ENCODE data around the gene PLEKHB2.
"Not testable (repeated sequence)": the region's sequence is repeated elsewhere in the genome, so short reads cannot be mapped to it uniquely, and the experiment has no call there.

The PLEKHB2 gene

GRCh38 chr2:131143803-131144202 lies 38.7 kb downstream of the PLEKHB2 start:
- no peak for DNase-seq (ENCODE audit: low read depth in 2 of 2)

- DNase-seq (ENCODE audit: low read depth in 2 of 2) = no peak
These were observed 39.9 kb downstream of the PLEKHB2 start for GRCh38 chr2:131145040-131145439.

DNA sequence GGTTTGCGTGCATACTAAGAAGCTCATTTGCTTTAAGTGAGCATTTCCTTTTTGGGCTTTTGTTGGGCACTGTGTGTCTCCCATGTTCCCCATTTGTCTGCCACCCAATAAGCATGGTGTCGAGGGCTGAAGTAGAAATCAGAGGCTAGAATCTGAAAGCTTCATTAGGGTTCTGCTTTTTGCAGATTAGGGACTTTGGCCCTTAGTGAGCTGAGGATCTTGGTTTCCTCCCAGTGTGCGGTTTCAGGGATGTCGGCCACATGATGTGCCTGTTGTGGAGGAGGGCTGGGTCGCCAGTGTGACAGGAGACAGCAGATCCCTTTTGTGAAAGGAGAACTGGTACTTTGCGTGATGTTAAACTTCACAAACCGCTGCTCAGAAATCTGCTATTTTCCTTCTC lies 41.1 kb downstream of the PLEKHB2 start:
- DNase-seq (ENCODE audit: low read depth in 2 of 2) = no peak

GRCh38 chr2:131146749-131147148 lies 41.6 kb downstream of the PLEKHB2 start:
- DNase-seq (ENCODE audit: low read depth in 2 of 2) = no peak

GRCh38 chr2:131148426-131148825 lies 43.3 kb downstream of the PLEKHB2 start:
- no peak for DNase-seq (ENCODE audit: low read depth in 2 of 2)

GRCh38 chr2:131150109-131150508 lies 45.0 kb downstream of the PLEKHB2 start:
- not testable (repeated sequence) for DNase-seq (ENCODE audit: low read depth in 2 of 2)

DNA sequence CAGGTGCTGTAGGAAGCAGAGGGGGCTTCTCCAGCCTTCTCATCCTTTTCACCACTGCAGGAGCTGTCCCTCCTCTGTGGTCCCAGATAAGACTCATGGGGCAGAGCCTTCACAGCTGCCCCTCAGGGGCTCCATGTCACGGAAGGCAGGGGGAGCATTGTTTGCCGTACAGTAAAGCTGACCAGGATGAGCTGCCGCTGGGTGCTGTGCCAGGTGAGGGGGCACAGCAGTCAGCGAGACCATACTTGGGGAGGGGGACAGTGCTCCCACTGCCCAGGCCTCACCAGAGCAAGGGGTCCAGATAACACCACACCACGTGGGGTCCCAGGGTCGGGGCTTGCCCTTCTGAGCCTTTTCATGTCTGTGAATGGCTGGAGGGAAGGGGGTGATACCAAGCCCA lies 46.3 kb downstream of the PLEKHB2 start:
- DNase-seq (ENCODE audit: low read depth in 2 of 2) = no peak

- no peak for DNase-seq (ENCODE audit: low read depth in 2 of 2)
These were observed 46.9 kb downstream of the PLEKHB2 start for GRCh38 chr2:131152074-131152473.

DNA sequence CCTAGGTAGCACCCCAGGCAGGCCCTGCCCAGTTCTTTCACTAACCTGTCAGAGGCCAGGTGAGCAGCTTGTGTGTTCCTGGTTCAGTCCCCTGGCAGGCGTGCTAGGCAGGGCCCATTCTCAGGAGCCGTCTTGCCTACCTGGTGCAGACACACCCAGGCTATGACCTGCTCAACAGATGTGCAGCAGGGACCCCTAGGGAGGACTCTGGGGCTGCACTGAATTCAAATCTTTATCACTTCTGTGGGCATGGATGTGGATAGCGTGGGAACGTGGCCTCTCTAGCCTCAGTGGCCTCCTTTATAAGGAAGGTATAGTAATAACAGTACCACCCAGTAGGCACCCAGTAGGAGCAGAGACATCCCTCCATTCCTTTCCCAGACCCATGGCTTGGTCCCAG lies 48.4 kb downstream of the PLEKHB2 start:
- DNase-seq (ENCODE audit: low read depth in 2 of 2) = no peak

- peak; percentile 64 for DNase-seq (ENCODE audit: low read depth in 2 of 2)
These were observed 49.0 kb downstream of the PLEKHB2 start for GRCh38 chr2:131154071-131154531.

DNA sequence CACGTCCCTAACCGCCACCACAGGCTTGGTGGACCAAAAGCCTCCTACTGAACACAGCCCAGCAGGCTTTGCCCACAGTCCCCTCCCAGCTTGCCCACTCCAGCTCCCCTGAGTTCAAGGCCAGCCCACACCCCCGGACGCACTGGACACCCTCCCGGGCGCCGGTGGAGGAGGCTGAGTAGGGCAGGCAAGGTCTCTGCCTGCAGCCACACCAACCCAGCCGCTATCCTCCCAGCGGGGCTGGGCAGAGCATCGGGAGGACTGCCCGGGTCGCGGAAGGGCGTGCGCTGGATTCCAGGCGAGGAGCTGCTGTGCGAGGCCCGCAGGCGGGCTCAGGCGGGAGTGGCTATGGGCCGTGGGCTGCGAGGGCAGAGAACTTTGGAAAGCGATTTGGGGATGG lies 49.5 kb downstream of the PLEKHB2 start:
- DNase-seq (ENCODE audit: low read depth in 2 of 2) = no peak

DNA sequence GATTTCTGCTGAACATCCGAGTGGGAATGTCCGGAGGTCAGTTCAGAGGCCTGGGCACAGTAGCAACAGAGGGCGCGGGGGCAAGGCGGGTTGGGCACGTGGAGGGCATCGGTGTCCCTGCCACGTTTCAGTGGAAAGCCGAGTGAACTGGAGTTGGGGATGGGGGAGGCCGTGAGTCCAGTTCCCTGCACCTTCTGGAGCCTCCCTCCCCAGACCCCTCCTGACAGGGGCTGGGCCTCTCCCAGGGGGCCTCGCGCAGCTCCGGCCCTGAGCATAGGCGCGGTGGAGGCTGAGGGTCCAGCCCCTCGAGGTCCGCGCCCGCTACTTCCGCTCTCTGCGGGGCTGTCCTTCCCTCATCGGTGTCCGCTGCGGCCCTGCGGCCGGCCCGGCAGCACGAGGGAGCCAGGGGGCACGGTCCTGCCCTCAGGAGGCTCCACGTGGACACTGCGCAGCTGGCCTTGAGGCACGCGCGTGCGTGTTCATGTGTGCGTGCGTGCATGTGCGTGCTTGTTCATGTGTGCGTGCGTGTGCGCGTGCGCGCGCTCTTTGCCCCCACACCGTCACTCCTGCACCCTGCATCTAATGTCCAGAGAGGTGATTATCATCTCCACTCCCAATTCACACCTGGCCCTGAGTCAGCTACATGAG lies 50.2 kb downstream of the PLEKHB2 start:
- no peak for DNase-seq (ENCODE audit: low read depth in 2 of 2)

- no peak for DNase-seq (ENCODE audit: low read depth in 2 of 2)
These were observed 51.5 kb downstream of the PLEKHB2 start for GRCh38 chr2:131156452-131157149.

DNA sequence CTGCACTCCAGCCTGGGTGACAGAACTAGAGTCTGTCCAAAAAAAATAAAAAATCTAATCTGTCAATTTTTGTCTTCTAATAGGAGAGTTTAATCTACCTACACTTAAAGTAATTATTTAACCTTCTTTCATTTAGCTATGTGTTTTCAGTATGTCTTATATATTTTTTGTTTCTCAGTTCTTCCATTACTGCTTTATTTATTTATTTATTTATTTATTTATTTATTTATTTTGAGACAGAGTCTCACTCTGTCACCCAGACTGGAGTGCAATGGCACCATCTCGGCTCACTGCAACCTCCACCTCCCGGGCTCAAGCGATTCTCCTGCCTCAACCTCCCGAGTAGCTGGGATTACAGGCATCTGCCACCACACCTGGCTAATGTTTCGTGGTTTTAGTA lies 60.4 kb downstream of the PLEKHB2 start:
- DNase-seq (ENCODE audit: low read depth in 2 of 2) = not testable (repeated sequence)

- DNase-seq (ENCODE audit: low read depth in 2 of 2) = no peak
These were observed 63.4 kb downstream of the PLEKHB2 start for GRCh38 chr2:131168538-131168937.

GRCh38 chr2:131178050-131178449 lies 72.9 kb downstream of the PLEKHB2 start:
- DNase-seq (ENCODE audit: low read depth in 2 of 2) = not testable (repeated sequence)

DNA sequence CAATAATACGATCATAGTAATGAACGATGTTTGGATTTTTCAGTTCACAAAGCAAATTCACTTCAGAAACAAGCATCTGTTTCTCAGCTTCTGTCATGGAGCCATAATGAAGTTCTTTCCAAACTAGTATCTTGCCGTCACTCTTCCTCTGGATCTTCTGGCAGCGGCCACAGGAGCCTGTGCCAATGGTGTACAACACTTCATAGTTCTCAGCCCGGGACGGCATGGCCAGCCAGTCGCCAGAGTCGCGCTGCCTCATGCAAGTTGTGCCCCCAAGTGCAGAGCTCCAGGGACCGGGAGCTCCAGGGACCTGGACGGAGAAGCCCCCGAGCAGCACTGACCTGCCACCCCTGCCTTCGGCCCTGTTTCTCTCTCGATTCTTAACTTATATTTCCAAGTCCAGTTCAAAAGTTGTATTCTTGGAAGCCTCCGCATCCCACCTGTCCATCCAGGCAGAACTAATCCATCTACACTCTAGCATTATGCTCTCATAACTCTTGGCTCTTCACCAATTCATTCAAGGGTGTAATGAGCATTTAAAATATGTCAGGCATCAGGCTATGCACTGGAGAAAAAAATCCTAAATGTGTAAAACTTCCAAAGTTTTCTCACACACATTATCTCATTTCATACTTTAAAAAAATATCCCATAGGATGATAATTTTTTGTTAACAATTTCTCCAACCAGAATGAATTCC lies 73.7 kb downstream of the PLEKHB2 start:
- not testable (repeated sequence) for DNase-seq (ENCODE audit: low read depth in 2 of 2)

DNA sequence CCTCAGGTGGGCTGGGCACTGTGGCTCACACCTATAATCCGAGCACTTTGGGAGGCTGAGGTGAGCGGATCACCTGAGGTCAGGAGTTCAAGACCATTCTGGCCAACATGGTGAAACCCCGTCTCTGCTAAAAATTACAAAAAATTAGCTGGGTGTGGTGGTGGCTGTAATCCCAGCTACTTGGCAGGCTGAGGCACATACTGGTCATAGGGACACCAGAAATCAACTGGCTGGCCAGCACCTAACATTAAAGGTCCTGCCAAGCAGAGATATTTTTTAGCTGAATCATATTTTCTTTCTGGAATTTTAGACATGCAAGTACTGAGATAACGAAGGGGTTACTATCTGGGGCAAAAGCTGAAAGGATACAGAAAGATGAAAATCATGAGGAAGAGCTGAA lies 76.3 kb downstream of the PLEKHB2 start:
- not testable (repeated sequence) for DNase-seq (ENCODE audit: low read depth in 2 of 2)

GRCh38 chr2:131193421-131193820 lies 88.3 kb downstream of the PLEKHB2 start:
- not testable (repeated sequence) for DNase-seq (ENCODE audit: low read depth in 2 of 2)

DNA sequence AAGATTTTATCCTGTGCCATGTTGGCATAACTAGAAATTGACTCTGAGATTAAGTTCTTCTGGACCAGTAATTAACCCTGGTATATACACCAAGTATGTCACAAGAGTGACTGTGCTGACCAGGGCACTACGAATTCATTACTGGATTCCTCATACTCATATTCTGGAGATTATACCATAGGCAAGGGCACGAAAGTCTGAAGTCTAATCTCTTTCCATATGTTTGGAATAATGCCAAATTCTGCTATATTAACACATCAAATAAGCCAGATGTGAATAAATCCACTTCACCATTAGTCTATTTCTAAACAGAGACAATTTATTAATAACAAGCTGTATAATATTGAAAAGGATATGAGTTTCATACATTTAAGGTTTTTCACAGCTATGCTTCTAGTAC lies 91.0 kb downstream of the PLEKHB2 start:
- DNase-seq (ENCODE audit: low read depth in 2 of 2) = not testable (repeated sequence)

Data from stimulated activated CD8-positive, alpha-beta memory T cell treated with anti-CD3 and anti-CD28 coated beads, Interleukin-7, amount 100 ng/mL, for 4 hours (primary cell).